Naive thymus-derived CD4-positive, alpha-beta T cell (primary cell): Measurements from ENCODE around the gene EPHA3. TPM values are rescaled to one million over a fixed set of nuclear protein-coding genes. Genes with fewer than 3 reads are reported as not detected.

Experiments used
- ATAC-seq: fragments of 150-1000 bp; cut with Tn5 transposase; 2 replicates; pipeline ENCODE4 v1.10.0; 2021; ENCODE audit warnings: mild to moderate bottlenecking, moderate library complexity
- CTCF ChIA-PET: fragments of 350-600 bp; sonication (Branson Sonifier 250); formaldehyde crosslinking; loops from one replicate; lab custom pipeline; 2021; ENCODE audit warnings: antibody characterized with exemption; lab: Charles Lee
- POLR2A ChIA-PET: fragments of 350-600 bp; sonication (Branson Sonifier 250); formaldehyde crosslinking; loops from one replicate; lab custom pipeline; 2021; ENCODE audit warnings: antibody characterized with exemption, inconsistent platforms; lab: Charles Lee
- DNase-seq, 9 donors: peaks; one replicate each; pipeline versions ENCODE4 v3.0.0 to v3.0.0-alpha.2; 2020 to 2022; ENCODE audit warnings: mixed read lengths in 1 of 9
- H3K27ac ChIP-seq: one replicate; pipeline ENCODE4 v1.7.0; 2013; ENCODE audit warnings: mild to moderate bottlenecking, low read depth, low read length, moderate library complexity
- H3K27me3 ChIP-seq, 2 donors: one replicate each; pipeline ENCODE4 v1.7.0; 2013; ENCODE audit warnings: low read length in 2 of 2, mild to moderate bottlenecking in 2 of 2, moderate library complexity in 2 of 2; ENCODE audit not compliant: control insufficient read depth in 2 of 2, insufficient read depth in 2 of 2
- H3K36me3 ChIP-seq, 3 experiments: 1 replicate in 2 of 3; 2 replicates in 1 of 3; pipeline ENCODE4 v1.7.0; 2013; ENCODE audit warnings: low read length in 3 of 3, mild to moderate bottlenecking in 3 of 3, moderate library complexity in 1 of 3; ENCODE audit not compliant: insufficient read depth in 3 of 3, control insufficient read depth in 2 of 3
- H3K4me1 ChIP-seq, 2 donors: one replicate each; pipeline ENCODE4 v1.7.0; 2013; ENCODE audit warnings: low read length in 2 of 2, mild to moderate bottlenecking in 2 of 2, moderate library complexity in 1 of 2; ENCODE audit not compliant: control insufficient read depth in 2 of 2, insufficient read depth in 2 of 2
- H3K4me3 ChIP-seq: 2 replicates; pipeline ENCODE4 v1.7.0; 2013; ENCODE audit warnings: mild to moderate bottlenecking, low read length
- H3K9me3 ChIP-seq, 3 experiments: 1 replicate in 2 of 3; 2 replicates in 1 of 3; pipeline ENCODE4 v1.7.0; 2013; ENCODE audit warnings: low read length in 3 of 3; ENCODE audit not compliant: control insufficient read depth in 2 of 3
- H3K27ac Mint-ChIP-seq, 9 donors: one replicate each; pipeline ENCODE4 v1.8.0; 2020 to 2022; ENCODE audit warnings: mixed read lengths in 9 of 9, mild to moderate bottlenecking in 8 of 9, moderate library complexity in 5 of 9, inconsistent platforms in 2 of 9
- H3K27me3 Mint-ChIP-seq, 5 donors: one replicate each; pipeline ENCODE4 v1.8.0; 2021 to 2022; ENCODE audit warnings: mixed read lengths in 5 of 5, mild to moderate bottlenecking in 1 of 5
- H3K36me3 Mint-ChIP-seq, 5 donors: one replicate each; pipeline ENCODE4 v1.8.0; 2020 to 2022; ENCODE audit warnings: mixed read lengths in 5 of 5, mild to moderate bottlenecking in 3 of 5, inconsistent platforms in 1 of 5
- H3K4me1 Mint-ChIP-seq, 7 donors: one replicate each; pipeline ENCODE4 v1.8.0; 2020 to 2022; ENCODE audit warnings: mixed read lengths in 7 of 7, mild to moderate bottlenecking in 3 of 7, inconsistent platforms in 1 of 7
- H3K4me3 Mint-ChIP-seq, 10 donors: one replicate each; pipeline ENCODE4 v1.8.0; 2020 to 2022; ENCODE audit warnings: mild to moderate bottlenecking in 10 of 10, mixed read lengths in 10 of 10, moderate library complexity in 6 of 10, inconsistent platforms in 2 of 10
- H3K9me3 Mint-ChIP-seq, 11 donors: one replicate each; pipeline ENCODE4 v1.8.0; 2020 to 2022; ENCODE audit warnings: mixed read lengths in 11 of 11, mild to moderate bottlenecking in 4 of 11, inconsistent platforms in 1 of 11, moderate library complexity in 1 of 11
- intact Hi-C, 2 donors: fragments of 100-400 bp; cut with micrococcal nuclease; formaldehyde crosslinking; loops; one replicate each; pipeline ENCODE4 v1.15.1; 2023
- polyA plus RNA-seq, 2 donors: library from polyadenylated mRNA; unstranded; fragments of 300-500 nt; fragmentation: Illumina TruSeq; gene quantifications; one replicate each; pipeline ENCODE4 v1.2.3, GENCODE V29; 2021
- total RNA-seq, 6 experiments: library from RNA in 5 of 6; stranded (reverse) in 5 of 6; gene quantifications; 1 replicate in 5 of 6; 2 replicates in 1 of 6; pipeline ENCODE4 v1.2.3 and lab custom pipeline; 2021 to 2026

Gene EPHA3
- total and polyA plus RNA-seq, 7 experiments from 2014 or later: not detected

- no peaks in the 10 kb centered on the region for H3K4me1 ChIP-seq
- Mint-ChIP-seq H3K4me3 (no peak overlapping the region), H3K27me3 (no peaks in the 10 kb centered on the region), H3K4me1 (no peaks in the 10 kb centered on the region), H3K9me3 (peaks cover 2 to 27% (median 8%) of the 10 kb centered on the region in 11 donors), H3K27ac (no peak overlapping the region), H3K36me3 (no peaks in the 10 kb centered on the region)
- no peak overlapping the region for H3K4me3 ChIP-seq
- no peaks in the 10 kb centered on the region for H3K27me3 ChIP-seq
- ChIA-PET POLR2A (no interaction called here), CTCF (no interaction called here)
- no peaks in the 10 kb centered on the region for H3K9me3 ChIP-seq
- intact Hi-C loops: no loop called here
- no peak for DNase-seq
- no peaks in the 10 kb centered on the region for H3K36me3 ChIP-seq
- no peak for ATAC-seq
- no peak overlapping the region for H3K27ac ChIP-seq
These were observed 344.6 kb downstream of the EPHA3 start for GRCh38 chr3:89452066-89452465.

GRCh38 chr3:89455240-89455639, 347.8 kb downstream of the EPHA3 start:
- H3K27me3 Mint-ChIP-seq: no peaks in the 10 kb centered on the region
- Histone ChIP-seq H3K27ac (no peak overlapping the region), H3K4me1 (no peaks in the 10 kb centered on the region), H3K27me3 (no peaks in the 10 kb centered on the region), H3K9me3 (no peaks in the 10 kb centered on the region), H3K4me3 (no peak overlapping the region), H3K36me3 (no peaks in the 10 kb centered on the region)
- H3K4me1 Mint-ChIP-seq: no peaks in the 10 kb centered on the region
- POLR2A ChIA-PET: no interaction called here
- CTCF ChIA-PET: no interaction called here
- no peak overlapping the region for H3K27ac Mint-ChIP-seq
- H3K4me3 Mint-ChIP-seq: no peak overlapping the region
- DNase-seq (no peak), ATAC-seq (no peak)
- intact Hi-C loops: no loop called here
- H3K36me3 Mint-ChIP-seq: peaks cover 0 to 6% (median 0%) of the 10 kb centered on the region in 5 donors
- peaks cover 2 to 27% (median 10%) of the 10 kb centered on the region in 11 donors for H3K9me3 Mint-ChIP-seq

- Histone ChIP-seq H3K36me3 (no peaks in the 10 kb centered on the region), H3K27ac (no peak overlapping the region), H3K4me3 (no peak overlapping the region), H3K9me3 (no peaks in the 10 kb centered on the region), H3K27me3 (no peaks in the 10 kb centered on the region), H3K4me1 (no peaks in the 10 kb centered on the region)
- intact Hi-C loops: no loop called here
- CTCF ChIA-PET: no interaction called here
- no peak overlapping the region for H3K4me3 Mint-ChIP-seq
- H3K4me1 Mint-ChIP-seq: no peaks in the 10 kb centered on the region
- H3K36me3 Mint-ChIP-seq: peaks cover 0 to 6% (median 0%) of the 10 kb centered on the region in 5 donors
- no peak for ATAC-seq
- DNase-seq: no peak
- H3K27ac Mint-ChIP-seq: no peak overlapping the region
- POLR2A ChIA-PET: no interaction called here
- H3K27me3 Mint-ChIP-seq: no peaks in the 10 kb centered on the region
- peaks cover 0 to 6% (median 2%) of the 10 kb centered on the region in 11 donors for H3K9me3 Mint-ChIP-seq
These were observed 360.5 kb downstream of the EPHA3 start for GRCh38 chr3:89467898-89468363.

GRCh38 chr3:89472101-89472500, 364.7 kb downstream of the EPHA3 start:
- Histone ChIP-seq H3K27me3 (no peaks in the 10 kb centered on the region), H3K36me3 (no peaks in the 10 kb centered on the region), H3K4me3 (no peak overlapping the region), H3K27ac (no peak overlapping the region), H3K9me3 (no peaks in the 10 kb centered on the region), H3K4me1 (no peaks in the 10 kb centered on the region)
- no peak for ATAC-seq
- intact Hi-C loops: no loop called here
- Mint-ChIP-seq H3K27me3 (no peaks in the 10 kb centered on the region), H3K9me3 (peaks cover 0 to 8% (median 5%) of the 10 kb centered on the region in 11 donors), H3K4me1 (no peaks in the 10 kb centered on the region), H3K4me3 (no peak overlapping the region), H3K36me3 (peaks cover 0 to 6% (median 0%) of the 10 kb centered on the region in 5 donors), H3K27ac (no peak overlapping the region)
- no peak for DNase-seq
- CTCF ChIA-PET: no interaction called here
- POLR2A ChIA-PET: no interaction called here

- no peak for DNase-seq
- H3K36me3 ChIP-seq: no peaks in the 10 kb centered on the region
- H3K27ac Mint-ChIP-seq: no peak overlapping the region
- POLR2A ChIA-PET: no interaction called here
- CTCF ChIA-PET: no interaction called here
- no peaks in the 10 kb centered on the region for H3K36me3 Mint-ChIP-seq
- H3K27me3 ChIP-seq: no peaks in the 10 kb centered on the region
- ATAC-seq: no peak
- H3K9me3 Mint-ChIP-seq: peaks cover 0 to 16% (median 6%) of the 10 kb centered on the region in 11 donors
- no peak overlapping the region for H3K4me3 Mint-ChIP-seq
- H3K4me1 Mint-ChIP-seq: no peaks in the 10 kb centered on the region
- H3K4me3 ChIP-seq: no peak overlapping the region
- H3K27me3 Mint-ChIP-seq: no peaks in the 10 kb centered on the region
- no peaks in the 10 kb centered on the region for H3K9me3 ChIP-seq
- H3K27ac ChIP-seq: no peak overlapping the region
- intact Hi-C loops: no loop called here
- no peaks in the 10 kb centered on the region for H3K4me1 ChIP-seq
These were observed 367.1 kb downstream of the EPHA3 start for GRCh38 chr3:89474333-89475130.

GRCh38 chr3:89488800-89489580, 381.6 kb downstream of the EPHA3 start:
- H3K27ac Mint-ChIP-seq: no peak overlapping the region
- Histone ChIP-seq H3K4me1 (no peaks in the 10 kb centered on the region), H3K27me3 (no peaks in the 10 kb centered on the region), H3K36me3 (no peaks in the 10 kb centered on the region), H3K4me3 (no peak overlapping the region), H3K27ac (no peak overlapping the region), H3K9me3 (no peaks in the 10 kb centered on the region)
- H3K4me1 Mint-ChIP-seq: no peaks in the 10 kb centered on the region
- intact Hi-C loops: no loop called here
- ATAC-seq: no peak
- ChIA-PET POLR2A (no interaction called here), CTCF (no interaction called here)
- H3K36me3 Mint-ChIP-seq: no peaks in the 10 kb centered on the region
- no peak overlapping the region for H3K4me3 Mint-ChIP-seq
- peaks cover 1 to 17% (median 5%) of the 10 kb centered on the region in 11 donors for H3K9me3 Mint-ChIP-seq
- H3K27me3 Mint-ChIP-seq: no peaks in the 10 kb centered on the region
- no peak for DNase-seq
